Smooth muscle cell (in vitro differentiated cells): ENCODE data around the gene SFSWAP. TPM values are rescaled to one million over a fixed set of nuclear protein-coding genes. Genes with fewer than 3 reads are reported as not detected.
"Not testable (repeated sequence)": the region's sequence is repeated elsewhere in the genome, so short reads cannot be mapped to it uniquely, and the experiment has no call there.

Experiments
- DNase-seq: peaks from one replicate; lab custom pipeline; 2025; ENCODE audit not compliant: unreplicated experiment; lab: John Stamatoyannopoulos, UW
- H2AFZ ChIP-seq: fragments of 200-600 bp; sonication (generic); 2 replicates; pipeline ENCODE4 v1.6.0; 2016; ENCODE audit warnings: antibody characterized with exemption, low read depth, mild to moderate bottlenecking
- H3F3A ChIP-seq: fragments of 200-600 bp; sonication (generic); 2 replicates; pipeline ENCODE4 v1.6.0; 2017; ENCODE audit warnings: antibody characterized with exemption, low read depth
- H3K27ac ChIP-seq: fragments of 200-600 bp; sonication (generic); 2 replicates; pipeline ENCODE4 v1.5.1; 2016; ENCODE audit warnings: low read depth, mild to moderate bottlenecking
- H3K27me3 ChIP-seq: fragments of 200-600 bp; sonication (generic); 2 replicates; pipeline ENCODE4 v1.6.1; 2016; ENCODE audit warnings: low read depth, mild to moderate bottlenecking
- H3K36me3 ChIP-seq: fragments of 200-600 bp; sonication (generic); 2 replicates; pipeline ENCODE4 v1.5.1; 2016; ENCODE audit warnings: low read depth
- H3K4me1 ChIP-seq: fragments of 200-600 bp; sonication (generic); 2 replicates; pipeline ENCODE4 v1.5.1; 2016; ENCODE audit warnings: low read depth
- H3K4me2 ChIP-seq: fragments of 200-600 bp; sonication (generic); 2 replicates; pipeline ENCODE4 v1.6.0; 2016; ENCODE audit warnings: mild to moderate bottlenecking
- H3K4me3 ChIP-seq: fragments of 200-600 bp; sonication (generic); 2 replicates; pipeline ENCODE4 v1.5.1; 2016; ENCODE audit warnings: mild to moderate bottlenecking
- H3K79me2 ChIP-seq: fragments of 200-600 bp; sonication (generic); 2 replicates; pipeline ENCODE4 v1.6.0; 2016; ENCODE audit warnings: low read depth, mild to moderate bottlenecking
- H3K9ac ChIP-seq: fragments of 200-600 bp; sonication (generic); 2 replicates; pipeline ENCODE4 v1.6.0; 2016; ENCODE audit warnings: low read depth
- H3K9me3 ChIP-seq: fragments of 200-600 bp; sonication (generic); replicated peaks from 2 replicates; pipeline ENCODE4 v1.5.1; 2016; ENCODE audit warnings: low read depth
- H4K20me1 ChIP-seq: fragments of 200-600 bp; sonication (generic); 2 replicates; pipeline ENCODE4 v1.6.0; 2016; ENCODE audit warnings: low read depth
- WGBS: methylation state at CpG from one replicate; pipeline ENCODE4 v1.1.7; 2016; ENCODE audit warnings: low lambda C conversion rate; 5-methylcytosine and 5-hydroxymethylcytosine counted together
- polyA plus RNA-seq: library from polyadenylated mRNA; unstranded; fragments of >200 nt; fragmentation: Nextera tagmentation; extraction: Ambion mirVana; gene quantifications from 2 replicates; pipeline ENCODE4 v1.2.1, GENCODE V29; 2016
- total RNA-seq: library from RNA; depleted of rRNA; stranded (reverse); fragments of >200 nt; gene quantifications from 2 replicates; pipeline ENCODE4 v1.2.3, GENCODE V29; 2014
- TF ChIP-seq, protein P1 (sequence below): fragments of 200-600 bp; sonication (generic); IDR thresholded peaks from 2 replicates; pipeline ENCODE4 v1.5.1; 2017; ENCODE audit warnings: borderline replicate concordance, mild to moderate bottlenecking, antibody characterized with exemption; ENCODE audit not compliant: insufficient read depth, poor library complexity, severe bottlenecking

SFSWAP gene
- total and polyA plus RNA-seq, 2 experiments from 2014 or later, result 24.1 to 32.3 TPM

GRCh38 chr12:131703161-131703560, 7.7 kb upstream of the SFSWAP start:
- Histone ChIP-seq H3K9me3 (no peaks in the 10 kb centered on the region), H3K4me1 (no peaks in the 10 kb centered on the region), H3K4me3 (no peak overlapping the region), H3K9ac (no peak overlapping the region), H4K20me1 (no peaks in the 10 kb centered on the region), H2AFZ (no peak overlapping the region), H3K27me3 (peaks cover 5% of the 10 kb centered on the region), H3K79me2 (no peaks in the 10 kb centered on the region), H3K27ac (no peak overlapping the region), H3K4me2 (no peak overlapping the region), H3F3A (no peaks in the 10 kb centered on the region), H3K36me3 (no peaks in the 10 kb centered on the region)
- DNase-seq, result no peak
- TF ChIP-seq, protein P1, sequence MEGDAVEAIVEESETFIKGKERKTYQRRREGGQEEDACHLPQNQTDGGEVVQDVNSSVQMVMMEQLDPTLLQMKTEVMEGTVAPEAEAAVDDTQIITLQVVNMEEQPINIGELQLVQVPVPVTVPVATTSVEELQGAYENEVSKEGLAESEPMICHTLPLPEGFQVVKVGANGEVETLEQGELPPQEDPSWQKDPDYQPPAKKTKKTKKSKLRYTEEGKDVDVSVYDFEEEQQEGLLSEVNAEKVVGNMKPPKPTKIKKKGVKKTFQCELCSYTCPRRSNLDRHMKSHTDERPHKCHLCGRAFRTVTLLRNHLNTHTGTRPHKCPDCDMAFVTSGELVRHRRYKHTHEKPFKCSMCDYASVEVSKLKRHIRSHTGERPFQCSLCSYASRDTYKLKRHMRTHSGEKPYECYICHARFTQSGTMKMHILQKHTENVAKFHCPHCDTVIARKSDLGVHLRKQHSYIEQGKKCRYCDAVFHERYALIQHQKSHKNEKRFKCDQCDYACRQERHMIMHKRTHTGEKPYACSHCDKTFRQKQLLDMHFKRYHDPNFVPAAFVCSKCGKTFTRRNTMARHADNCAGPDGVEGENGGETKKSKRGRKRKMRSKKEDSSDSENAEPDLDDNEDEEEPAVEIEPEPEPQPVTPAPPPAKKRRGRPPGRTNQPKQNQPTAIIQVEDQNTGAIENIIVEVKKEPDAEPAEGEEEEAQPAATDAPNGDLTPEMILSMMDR, result no peak

- H2AFZ ChIP-seq, result no peak overlapping the region
- H3K79me2 ChIP-seq, result no peaks in the 10 kb centered on the region
- TF ChIP-seq, protein P1, result no peak
- H3K27me3 ChIP-seq, result peaks cover 2% of the 10 kb centered on the region
- H3F3A ChIP-seq, result no peaks in the 10 kb centered on the region
- no peaks in the 10 kb centered on the region for H3K36me3 ChIP-seq
- no peak for DNase-seq
- no peak overlapping the region for H3K9ac ChIP-seq
- WGBS, result 88% methylated on average over 2 of the region's 2 CpGs
- no peaks in the 10 kb centered on the region for H3K9me3 ChIP-seq
- H3K4me1 ChIP-seq, result no peaks in the 10 kb centered on the region
- H3K4me3 ChIP-seq, result no peak overlapping the region
- H3K27ac ChIP-seq, result no peak overlapping the region
- no peaks in the 10 kb centered on the region for H4K20me1 ChIP-seq
- H3K4me2 ChIP-seq, result no peak overlapping the region
These were observed 6.4 kb upstream of the SFSWAP start for GRCh38 chr12:131704509-131704908.

DNA sequence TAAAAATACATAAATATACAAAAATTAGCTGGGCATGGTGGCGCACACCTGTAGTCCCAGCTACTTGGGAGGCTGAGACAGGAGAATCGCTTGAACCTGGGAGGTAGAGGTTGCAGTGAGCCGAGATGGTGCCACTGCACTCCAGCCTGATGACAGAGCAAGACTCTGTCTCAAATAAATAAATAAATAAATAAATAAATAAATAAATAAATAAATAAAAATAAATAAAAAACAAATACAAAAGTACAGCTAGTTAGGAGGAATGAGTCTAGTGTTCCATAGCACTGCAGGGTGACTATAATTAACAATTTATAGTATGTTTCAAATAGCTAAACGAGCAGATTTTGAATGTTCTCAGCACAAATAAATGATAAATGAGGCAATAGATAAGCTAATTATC, 4.2 kb upstream of the SFSWAP start:
- H3K79me2 ChIP-seq, H3K4me1 ChIP-seq, H3K4me3 ChIP-seq, H3K36me3 ChIP-seq, DNase-seq, H3K9ac ChIP-seq, H3K27ac ChIP-seq, H3F3A ChIP-seq, H3K9me3 ChIP-seq, H3K27me3 ChIP-seq, H3K4me2 ChIP-seq, H2AFZ ChIP-seq, H4K20me1 ChIP-seq: not testable (repeated sequence)
- 87% methylated on average over 4 of the region's 4 CpGs for WGBS

- TF ChIP-seq, protein P1, result no peak
- Histone ChIP-seq H3K9me3 (no peaks in the 10 kb centered on the region), H3K9ac (no peak overlapping the region), H3K27me3 (no peaks in the 10 kb centered on the region), H3F3A (no peaks in the 10 kb centered on the region), H3K4me1 (peaks cover 17% of the 10 kb centered on the region), H4K20me1 (peaks cover 21% of the 10 kb centered on the region), H3K36me3 (peaks cover 4% of the 10 kb centered on the region), H2AFZ (no peak overlapping the region), H3K4me2 (no peak overlapping the region), H3K27ac (no peak overlapping the region), H3K4me3 (no peak overlapping the region), H3K79me2 (peaks cover 31% of the 10 kb centered on the region)
- DNase-seq, result no peak
- 91% methylated on average over 3 of the region's 3 CpGs for WGBS
These were observed 1.7 kb upstream of the SFSWAP start for GRCh38 chr12:131709226-131709625.
